Natural killer cell treated with Interleukin-12 subunit alpha and Interleukin-12 subunit beta and Interleukin-15 and Interleukin-18, amount 100 ng/mL, for 72 hours (primary cell): ENCODE results near the gene EXOC3L2. TPM values are rescaled to one million over a fixed set of nuclear protein-coding genes. Genes with fewer than 3 reads are reported as not detected.

ENCODE experiments used
- ATAC-seq, 2 donors: fragments of 150-1000 bp; cut with Tn5 transposase in 1 of 2; sonication (Bioruptor Pico), chemical (Tn5 transposase) in 1 of 2; 2 replicates each; pipeline ENCODE4 v1.10.0; 2021
- DNase-seq: peaks from one replicate; pipeline ENCODE4 v3.0.0; 2022; ENCODE audit warnings: low spot score
- H3K27ac Mint-ChIP-seq, 2 donors: 1 replicate in 1 of 2; 2 replicates in 1 of 2; pipeline ENCODE4 v1.8.0; 2022; ENCODE audit warnings: mixed read lengths in 2 of 2, mild to moderate bottlenecking in 1 of 2, moderate library complexity in 1 of 2
- H3K27me3 Mint-ChIP-seq, 2 donors: 1 replicate in 1 of 2; 2 replicates in 1 of 2; pipeline ENCODE4 v1.8.0; 2022; ENCODE audit warnings: mixed read lengths in 2 of 2
- H3K36me3 Mint-ChIP-seq: one replicate; pipeline ENCODE4 v1.8.0; 2022; ENCODE audit warnings: mixed read lengths
- H3K4me1 Mint-ChIP-seq, 2 donors: 1 replicate in 1 of 2; 2 replicates in 1 of 2; pipeline ENCODE4 v1.8.0; 2022; ENCODE audit warnings: low read depth in 2 of 2, mixed read lengths in 2 of 2, mild to moderate bottlenecking in 1 of 2
- H3K4me3 Mint-ChIP-seq: one replicate; pipeline ENCODE4 v1.8.0; 2022; ENCODE audit warnings: mixed read lengths
- H3K9me3 Mint-ChIP-seq: 2 replicates; pipeline ENCODE4 v1.8.0; 2022; ENCODE audit warnings: mixed read lengths
- total RNA-seq, 2 donors: library from RNA; stranded (reverse); gene quantifications; one replicate each; pipeline ENCODE4 v1.2.3, GENCODE V29; 2022

EXOC3L2 gene
- not detected for total RNA-seq

- Mint-ChIP-seq H3K4me1 (peaks cover 0 to under 1% of the 10 kb centered on the region in 2 donors), H3K27ac (no peak within 1 kb of the TSS), H3K4me3 (no peak within 1 kb of the TSS), H3K9me3 (no peaks in the 10 kb centered on the region), H3K36me3 (no peaks in the 10 kb centered on the region), H3K27me3 (peaks cover 3 to 8% of the 10 kb centered on the region in 2 donors)
- DNase-seq (no peak), ATAC-seq (no peak)
These were observed at the start of gene EXOC3L2 for GRCh38 chr19:45245334-45245787. EXOC3L2 (minus strand) TSS chr19:45245407; CDS start chr19:45239045, 6,362 bp downstream.

GRCh38 chr19:45294291-45295029 lies 49.3 kb upstream of the EXOC3L2 start:
- no peak for ATAC-seq
- no peaks in the 10 kb centered on the region for H3K4me1 Mint-ChIP-seq
- no peak for DNase-seq
- H3K27me3 Mint-ChIP-seq, result no peaks in the 10 kb centered on the region
- H3K27ac Mint-ChIP-seq, result no peak overlapping the region
- peaks cover 7% of the 10 kb centered on the region for H3K36me3 Mint-ChIP-seq
- H3K9me3 Mint-ChIP-seq, result no peaks in the 10 kb centered on the region
- H3K4me3 Mint-ChIP-seq, result no peak overlapping the region

GRCh38 chr19:45293682-45294081 lies 48.5 kb upstream of the EXOC3L2 start:
- Mint-ChIP-seq H3K27me3 (no peaks in the 10 kb centered on the region), H3K27ac (no peak overlapping the region), H3K4me3 (no peak overlapping the region), H3K4me1 (no peaks in the 10 kb centered on the region), H3K36me3 (peaks cover 7% of the 10 kb centered on the region), H3K9me3 (no peaks in the 10 kb centered on the region)
- ATAC-seq (no peak), DNase-seq (no peak)

- DNase-seq, result no peak
- Mint-ChIP-seq H3K9me3 (no peaks in the 10 kb centered on the region), H3K27ac (no peak overlapping the region), H3K36me3 (peaks cover 7% of the 10 kb centered on the region), H3K4me1 (no peaks in the 10 kb centered on the region), H3K27me3 (no peaks in the 10 kb centered on the region), H3K4me3 (no peak overlapping the region)
- no peak for ATAC-seq
These were observed 46.6 kb upstream of the EXOC3L2 start for GRCh38 chr19:45291834-45292233.

- H3K27ac Mint-ChIP-seq, result no peak overlapping the region
- no peaks in the 10 kb centered on the region for H3K27me3 Mint-ChIP-seq
- DNase-seq (no peak), ATAC-seq (no peak)
- H3K9me3 Mint-ChIP-seq, result no peaks in the 10 kb centered on the region
- H3K4me1 Mint-ChIP-seq, result no peaks in the 10 kb centered on the region
- H3K4me3 Mint-ChIP-seq, result no peak overlapping the region
- peaks cover 7% of the 10 kb centered on the region for H3K36me3 Mint-ChIP-seq
These were observed 45.2 kb upstream of the EXOC3L2 start for GRCh38 chr19:45290381-45290931.

DNA sequence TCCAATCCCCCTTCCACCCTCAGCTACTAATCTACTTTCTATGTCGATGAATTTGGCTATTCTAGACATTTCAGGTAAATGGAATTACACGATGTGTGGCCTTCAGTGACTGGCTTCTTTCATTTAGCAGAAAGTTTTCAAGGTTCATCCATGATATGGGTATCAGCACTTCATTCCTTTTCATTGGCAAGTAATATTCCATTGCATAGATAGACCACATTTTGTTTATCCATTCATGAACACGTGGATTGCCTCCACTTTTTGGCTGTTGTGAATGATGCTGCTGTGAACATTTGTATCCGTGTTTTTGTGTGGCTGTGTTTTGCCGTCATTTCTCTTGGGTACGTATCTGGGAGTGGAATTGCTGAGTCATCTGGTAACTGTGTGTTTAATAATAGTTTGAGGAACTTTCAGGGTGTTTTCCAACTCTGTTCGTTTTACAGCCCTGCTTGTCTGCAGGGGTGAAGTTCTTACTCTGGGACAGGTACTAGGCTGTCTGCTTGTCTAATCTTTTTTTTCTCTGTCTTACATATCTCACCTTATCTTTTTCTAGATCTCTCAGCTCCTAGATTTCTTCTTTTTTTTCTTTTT lies 38.3 kb upstream of the EXOC3L2 start:
- H3K36me3 Mint-ChIP-seq, result peaks cover 5% of the 10 kb centered on the region
- no peak overlapping the region for H3K27ac Mint-ChIP-seq
- DNase-seq, result no peak
- H3K9me3 Mint-ChIP-seq, result no peaks in the 10 kb centered on the region
- peaks cover 0 to 4% of the 10 kb centered on the region in 2 donors for H3K4me1 Mint-ChIP-seq
- ATAC-seq, result no peak
- H3K27me3 Mint-ChIP-seq, result no peaks in the 10 kb centered on the region
- H3K4me3 Mint-ChIP-seq, result no peak overlapping the region

DNA sequence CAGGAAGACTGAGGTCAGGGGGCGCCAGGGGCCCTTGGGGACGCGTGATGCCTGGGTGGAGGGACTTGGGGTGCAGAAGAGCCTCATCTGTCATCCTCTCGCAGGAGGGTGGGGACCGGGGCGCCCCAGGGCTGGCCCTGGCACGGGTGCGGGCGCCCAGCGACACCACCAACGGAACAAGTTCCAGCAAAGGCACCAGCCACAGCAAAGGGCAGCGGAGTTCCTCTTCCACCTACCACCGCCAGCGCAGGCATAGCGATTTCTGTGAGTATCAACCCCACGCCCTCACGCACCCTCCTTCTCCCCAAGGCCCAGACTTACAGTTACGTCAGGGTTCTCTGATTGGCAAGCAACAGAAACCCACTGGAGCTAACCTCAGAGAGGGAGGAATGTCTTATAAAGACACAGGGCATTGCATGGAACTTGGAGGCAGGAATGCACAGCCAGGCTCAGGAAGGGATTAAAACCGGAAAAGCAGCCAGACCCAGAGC lies 35.3 kb upstream of the EXOC3L2 start:
- no peak for DNase-seq
- peaks cover 0 to 4% of the 10 kb centered on the region in 2 donors for H3K4me1 Mint-ChIP-seq
- H3K27ac Mint-ChIP-seq, result no peak overlapping the region
- no peaks in the 10 kb centered on the region for H3K9me3 Mint-ChIP-seq
- H3K4me3 Mint-ChIP-seq, result no peak overlapping the region
- H3K36me3 Mint-ChIP-seq, result peaks cover 5% of the 10 kb centered on the region
- ATAC-seq, result no peak
- H3K27me3 Mint-ChIP-seq, result no peaks in the 10 kb centered on the region

GRCh38 chr19:45279587-45280192 lies 34.5 kb upstream of the EXOC3L2 start:
- Mint-ChIP-seq H3K4me1 (peaks cover 0 to 4% of the 10 kb centered on the region in 2 donors), H3K4me3 (no peak overlapping the region), H3K36me3 (peaks cover 5% of the 10 kb centered on the region), H3K27me3 (no peaks in the 10 kb centered on the region), H3K27ac (no peak overlapping the region), H3K9me3 (no peaks in the 10 kb centered on the region)
- ATAC-seq (no peak), DNase-seq (no peak)

- Mint-ChIP-seq H3K27me3 (no peaks in the 10 kb centered on the region), H3K9me3 (no peaks in the 10 kb centered on the region), H3K27ac (no peak overlapping the region), H3K4me3 (no peak overlapping the region), H3K4me1 (no peaks in the 10 kb centered on the region), H3K36me3 (no peaks in the 10 kb centered on the region)
- ATAC-seq (no peak), DNase-seq (no peak)
These were observed 32.9 kb upstream of the EXOC3L2 start for GRCh38 chr19:45278087-45278486.

DNA sequence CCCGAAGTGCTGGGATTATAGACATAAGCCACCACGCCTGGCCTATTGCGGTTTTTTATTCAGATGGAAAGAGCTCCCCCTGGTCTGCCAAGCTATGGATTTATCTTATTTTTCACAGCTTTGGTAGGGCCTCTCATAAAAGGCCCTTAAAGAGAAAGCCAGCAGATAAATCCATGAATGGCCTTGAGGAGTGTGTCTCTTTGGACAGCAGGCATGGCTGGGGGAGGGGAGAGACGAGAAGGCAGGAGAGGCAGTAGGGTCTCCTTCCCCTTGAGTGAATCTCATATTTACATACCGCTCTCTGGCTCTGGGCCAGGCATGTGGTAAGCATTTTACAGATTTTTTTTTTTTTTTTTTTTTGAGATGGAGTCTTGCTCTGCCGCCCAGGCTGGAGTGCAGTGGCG lies 31.1 kb upstream of the EXOC3L2 start:
- no peak for ATAC-seq
- Mint-ChIP-seq H3K27me3 (no peaks in the 10 kb centered on the region), H3K4me3 (no peak overlapping the region), H3K4me1 (no peaks in the 10 kb centered on the region), H3K36me3 (no peaks in the 10 kb centered on the region), H3K9me3 (no peaks in the 10 kb centered on the region), H3K27ac (no peak overlapping the region)
- no peak for DNase-seq

DNA sequence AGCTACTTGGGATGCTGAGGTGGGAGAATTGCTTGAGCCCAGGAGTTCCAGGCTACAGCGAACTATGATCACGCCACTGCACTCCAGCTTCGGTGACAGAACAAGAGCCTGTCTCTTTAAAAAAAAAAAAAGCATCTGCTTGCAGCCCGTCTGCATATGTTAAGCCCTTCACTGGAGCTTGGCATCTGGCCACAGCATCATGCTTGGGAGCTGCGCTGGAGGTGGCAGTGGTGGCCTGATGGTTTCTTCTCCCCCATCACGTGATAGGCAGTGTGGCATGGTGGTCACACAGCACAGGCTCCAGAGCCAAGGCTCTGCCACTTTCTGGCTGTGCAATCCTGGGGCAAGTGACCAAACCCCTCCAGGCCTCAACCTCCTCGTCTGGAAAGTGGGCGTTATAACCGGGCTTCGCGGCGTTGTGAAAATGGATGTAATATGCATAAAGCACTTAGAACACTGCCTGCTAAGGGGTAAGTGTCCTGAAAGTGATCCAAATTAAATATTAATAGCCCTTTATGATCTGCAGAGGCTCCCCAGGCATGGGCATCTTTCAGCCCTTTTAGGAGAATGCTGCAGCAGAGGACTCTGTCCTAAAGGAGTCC lies 30.3 kb upstream of the EXOC3L2 start:
- H3K27me3 Mint-ChIP-seq, result no peaks in the 10 kb centered on the region
- DNase-seq (no peak), ATAC-seq (no peak)
- H3K4me1 Mint-ChIP-seq, result no peaks in the 10 kb centered on the region
- H3K27ac Mint-ChIP-seq, result no peak overlapping the region
- no peaks in the 10 kb centered on the region for H3K9me3 Mint-ChIP-seq
- no peak overlapping the region for H3K4me3 Mint-ChIP-seq
- no peaks in the 10 kb centered on the region for H3K36me3 Mint-ChIP-seq

- Mint-ChIP-seq H3K4me1 (no peaks in the 10 kb centered on the region), H3K27me3 (no peaks in the 10 kb centered on the region), H3K9me3 (no peaks in the 10 kb centered on the region), H3K36me3 (no peaks in the 10 kb centered on the region), H3K27ac (no peak overlapping the region), H3K4me3 (no peak overlapping the region)
- ATAC-seq, result no peak
- no peak for DNase-seq
These were observed 28.3 kb upstream of the EXOC3L2 start for GRCh38 chr19:45273521-45273855.

DNA sequence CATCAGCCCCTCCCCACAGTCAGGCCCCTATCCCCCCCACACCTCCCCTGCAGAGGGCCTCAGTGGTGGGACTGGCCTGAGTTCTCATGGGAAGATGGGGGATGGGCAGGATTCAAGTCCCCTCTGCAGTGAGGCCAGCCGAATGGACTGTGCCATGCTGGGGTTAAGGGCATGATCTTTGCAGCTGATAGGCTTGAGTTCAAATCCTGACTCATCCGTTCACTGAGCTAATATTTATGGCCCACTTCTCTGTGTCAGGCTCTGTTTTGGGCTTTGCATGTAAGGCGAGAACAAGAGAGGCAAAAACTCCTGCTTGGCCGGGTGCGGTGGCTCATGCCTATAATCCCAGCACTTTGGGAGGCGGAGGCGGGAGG lies 26.5 kb upstream of the EXOC3L2 start:
- no peak for ATAC-seq

More for the DNA sequence above, 26.5 kb upstream of the EXOC3L2 start:
- Mint-ChIP-seq H3K4me1 (peaks cover 0 to 3% of the 10 kb centered on the region in 2 donors), H3K4me3 (no peak overlapping the region), H3K36me3 (no peaks in the 10 kb centered on the region), H3K9me3 (no peaks in the 10 kb centered on the region), H3K27me3 (no peaks in the 10 kb centered on the region), H3K27ac (no peak overlapping the region)
- no peak for DNase-seq
